Stimulated activated CD8-positive, alpha-beta memory T cell treated with anti-CD3 and anti-CD28 coated beads, Interleukin-4, amount 100 ng/mL, for 24 hours (primary cell): ENCODE measurements around the gene ENKD1.
A peak's percentile ranks its signal among the peaks of the same experiment; 100 is the strongest.

ENCODE experiments used
- DNase-seq: peaks from one replicate; pipeline ENCODE4 v3.0.0-alpha.2; 2020; ENCODE audit warnings: low read depth

The ENKD1 gene

GRCh38 chr16:67663877-67664222 is 2.7 kb downstream of the ENKD1 start:
- no peak for DNase-seq

- DNase-seq = no peak
Observed at GRCh38 chr16:67663151-67663876, 3.2 kb downstream of the ENKD1 start.

GRCh38 chr16:67662653-67663010 is 3.9 kb downstream of the ENKD1 start:
- DNase-seq = no peak

- DNase-seq = no peak
Observed at GRCh38 chr16:67661886-67662652, 4.5 kb downstream of the ENKD1 start.

- no peak for DNase-seq
Observed at GRCh38 chr16:67661101-67661761, 5.3 kb downstream of the ENKD1 start.

GRCh38 chr16:67660564-67661028 is 6.0 kb downstream of the ENKD1 start, which contains the start of gene PARD6A:
Gene PARD6A (plus strand): TSS chr16:67660960. CDS start chr16:67661039, 79 bp downstream.
- DNase-seq = peak; percentile 91

- peak; percentile 88 for DNase-seq
Observed at GRCh38 chr16:67659675-67660563, 6.6 kb downstream of the ENKD1 start, which contains the start of gene ACD. Gene ACD (minus strand): TSS chr16:67660260. CDS start chr16:67660220, 40 bp downstream.

GRCh38 chr16:67658849-67659674 is 7.5 kb downstream of the ENKD1 start:
- DNase-seq = no peak

GRCh38 chr16:67657751-67658518 is 8.6 kb downstream of the ENKD1 start:
- no peak for DNase-seq

GRCh38 chr16:67657017-67657608 is 9.4 kb downstream of the ENKD1 start:
- no peak for DNase-seq

GRCh38 chr16:67656344-67657016 is 10.1 kb downstream of the ENKD1 start:
- DNase-seq = no peak

- no peak for DNase-seq
Observed at GRCh38 chr16:67655363-67655762, 11.2 kb downstream of the ENKD1 start.

- DNase-seq = no peak
Observed at GRCh38 chr16:67654403-67654911, 12.1 kb downstream of the ENKD1 start.

GRCh38 chr16:67653789-67654402 is 12.7 kb downstream of the ENKD1 start:
- DNase-seq = no peak

- no peak for DNase-seq
Observed at GRCh38 chr16:67653128-67653788, 13.3 kb downstream of the ENKD1 start.

- no peak for DNase-seq
Observed at GRCh38 chr16:67652578-67653127, 13.9 kb downstream of the ENKD1 start.

GRCh38 chr16:67651847-67652246 is 14.7 kb downstream of the ENKD1 start:
- DNase-seq = no peak

GRCh38 chr16:67651039-67651438 is 15.5 kb downstream of the ENKD1 start:
- DNase-seq = no peak
